HepG2 (cell line): ENCODE results near the gene SH3D19. TPM values are rescaled to one million over a fixed set of nuclear protein-coding genes. Genes with fewer than 3 reads are reported as not detected.

Experiments used
- AFF4 ChIP-seq: sonication (generic); formaldehyde crosslinking; IDR thresholded peaks from 2 replicates; pipeline ENCODE4 v1.4.0; 2020; ENCODE audit warnings: missing genetic modification reagents
- BCL6 ChIP-seq: IDR thresholded peaks from 2 replicates; pipeline ENCODE4 v1.6.1; 2016; ENCODE audit warnings: missing genetic modification reagents, missing compliant biosample characterization
- FOXK2 ChIP-seq: fragments of 450-650 bp; IDR thresholded peaks from 2 replicates; pipeline ENCODE4 v1.6.1; 2016
- GATAD2A ChIP-seq: IDR thresholded peaks from 2 replicates; pipeline ENCODE4 v1.6.1; 2016
- HDAC1 ChIP-seq: sonication (generic); formaldehyde crosslinking; IDR thresholded peaks from 2 replicates; pipeline ENCODE4 v1.5.1; 2020; ENCODE audit warnings: mild to moderate bottlenecking, missing genetic modification reagents
- MAFF ChIP-seq: IDR thresholded peaks from 2 replicates; pipeline ENCODE4 v1.6.1; 2011; ENCODE audit warnings: low read depth, low read length, improper control_type of control experiment
- MIXL1 ChIP-seq: IDR thresholded peaks from 2 replicates; pipeline ENCODE4 v1.6.1; 2016
- NPAS2 ChIP-seq: sonication (generic); formaldehyde crosslinking; IDR thresholded peaks from 2 replicates; pipeline ENCODE4 v1.8.0; 2022; ENCODE audit warnings: mild to moderate bottlenecking, missing genetic modification reagents, borderline replicate concordance
- PPARG ChIP-seq: conservative IDR thresholded peaks from 2 replicates; pipeline ENCODE4 v1.6.1; 2016; ENCODE audit warnings: missing biosample characterization, missing genetic modification reagents
- YEATS4 ChIP-seq: sonication (generic); formaldehyde crosslinking; IDR thresholded peaks from 2 replicates; pipeline ENCODE4 v1.4.0; 2020; ENCODE audit warnings: missing genetic modification reagents, borderline replicate concordance
- ZMYM3 ChIP-seq: sonication (generic); formaldehyde crosslinking; IDR thresholded peaks from 2 replicates; pipeline ENCODE4 v1.5.1; 2020; ENCODE audit warnings: mild to moderate bottlenecking, missing genetic modification reagents
- ZNF362 ChIP-seq: sonication (generic); formaldehyde crosslinking; IDR thresholded peaks from 2 replicates; pipeline ENCODE4 v1.4.0; 2020; ENCODE audit warnings: missing genetic modification reagents, mild to moderate bottlenecking, borderline replicate concordance
- ZNF609 ChIP-seq: sonication (generic); formaldehyde crosslinking; IDR thresholded peaks from 2 replicates; pipeline ENCODE4 v1.4.0; 2020; ENCODE audit warnings: mild to moderate bottlenecking, missing genetic modification reagents, borderline replicate concordance
- polyA plus RNA-seq, 8 experiments: library from polyadenylated mRNA; depleted of rRNA in 3 of 8; stranded (reverse) in 7 of 8; unstranded in 1 of 8; fragments of >200 nt; fragmentation: Illumina TruSeq in 4 of 8; extraction: Trizol in 4 of 8; gene quantifications; 2 replicates each; pipeline versions ENCODE4 v1.2.1 to v1.2.3, GENCODE V29; 2011 to 2016; ENCODE audit warnings: low read depth in 4 of 8, missing spikeins in 1 of 8, mixed read lengths in 1 of 8; ENCODE audit not compliant: insufficient read depth in 1 of 8
- total RNA-seq, 5 experiments: library from RNA; depleted of rRNA; stranded (reverse); fragments of >200 nt; fragmentation: Illumina TruSeq; extraction: Trizol; gene quantifications; 2 replicates each; pipeline ENCODE4 v1.2.3, GENCODE V29; 2016; ENCODE audit warnings: low read depth in 1 of 5
- TF ChIP-seq, protein P1 (sequence below): fragments of 450-650 bp; IDR thresholded peaks from 2 replicates; pipeline ENCODE4 v1.6.1; 2017; ENCODE audit warnings: mild to moderate bottlenecking
- TF ChIP-seq, protein P2 (sequence below), 2 experiments: fragments of 450-650 bp in 1 of 2; sonication (generic) in 1 of 2; formaldehyde crosslinking; IDR thresholded peaks; 2 replicates each; pipeline versions ENCODE4 v1.5.0 to v1.8.0; 2020 to 2022; ENCODE audit warnings: mild to moderate bottlenecking in 1 of 2, missing genetic modification reagents in 1 of 2

The SH3D19 gene
- total and polyA plus RNA-seq, 2 of the 13 experiments (the other 11 are each of a cell fraction or from before 2014, with no cell fraction given), result 31.2 to 38.0 TPM

DNA sequence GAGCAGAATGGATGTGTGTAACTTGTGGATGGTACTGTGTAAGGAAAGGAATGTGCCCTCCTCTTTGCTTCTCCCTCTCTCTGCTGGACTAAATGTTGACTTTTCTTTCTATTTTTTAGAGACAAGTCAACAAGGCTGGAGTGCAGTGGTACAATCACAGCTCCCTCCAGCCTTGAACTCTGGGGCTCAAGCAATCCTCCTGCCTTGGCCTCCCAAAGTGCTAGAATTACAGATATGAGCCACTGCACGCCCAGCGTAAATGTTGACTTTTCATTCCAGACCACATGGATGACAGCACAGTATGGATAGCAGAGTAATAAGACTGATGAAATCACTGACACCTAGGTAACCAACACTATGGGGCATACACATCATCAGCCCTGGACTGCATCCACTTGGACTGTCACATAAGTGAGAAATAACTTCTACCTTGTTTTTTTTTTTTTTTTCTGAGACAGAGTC is 231.1 kb downstream of the SH3D19 start (continued):
- TF ChIP-seq ZNF609 (CRISPR knock-in tag) (peak; percentile 83), FOXK2 (no peak), HDAC1 (CRISPR knock-in tag) (peak; percentile 92), GATAD2A (CRISPR knock-in tag) (peak; percentile 63), MIXL1 (CRISPR knock-in tag) (peak; percentile 66; the same call in 1 of the 2 replicates), ZMYM3 (CRISPR knock-in tag) (peak; percentile 100), AFF4 (CRISPR knock-in tag) (no peak), ZNF362 (CRISPR knock-in tag) (peak; percentile 82), PPARG (CRISPR knock-in tag) (peak; percentile 52; the same call in 1 of the 2 replicates), BCL6 (peak; percentile 86), YEATS4 (peak; percentile 28; the same call in 1 of the 2 replicates), MAFF (no peak), NPAS2 (no peak)
- TF ChIP-seq, protein P1, sequence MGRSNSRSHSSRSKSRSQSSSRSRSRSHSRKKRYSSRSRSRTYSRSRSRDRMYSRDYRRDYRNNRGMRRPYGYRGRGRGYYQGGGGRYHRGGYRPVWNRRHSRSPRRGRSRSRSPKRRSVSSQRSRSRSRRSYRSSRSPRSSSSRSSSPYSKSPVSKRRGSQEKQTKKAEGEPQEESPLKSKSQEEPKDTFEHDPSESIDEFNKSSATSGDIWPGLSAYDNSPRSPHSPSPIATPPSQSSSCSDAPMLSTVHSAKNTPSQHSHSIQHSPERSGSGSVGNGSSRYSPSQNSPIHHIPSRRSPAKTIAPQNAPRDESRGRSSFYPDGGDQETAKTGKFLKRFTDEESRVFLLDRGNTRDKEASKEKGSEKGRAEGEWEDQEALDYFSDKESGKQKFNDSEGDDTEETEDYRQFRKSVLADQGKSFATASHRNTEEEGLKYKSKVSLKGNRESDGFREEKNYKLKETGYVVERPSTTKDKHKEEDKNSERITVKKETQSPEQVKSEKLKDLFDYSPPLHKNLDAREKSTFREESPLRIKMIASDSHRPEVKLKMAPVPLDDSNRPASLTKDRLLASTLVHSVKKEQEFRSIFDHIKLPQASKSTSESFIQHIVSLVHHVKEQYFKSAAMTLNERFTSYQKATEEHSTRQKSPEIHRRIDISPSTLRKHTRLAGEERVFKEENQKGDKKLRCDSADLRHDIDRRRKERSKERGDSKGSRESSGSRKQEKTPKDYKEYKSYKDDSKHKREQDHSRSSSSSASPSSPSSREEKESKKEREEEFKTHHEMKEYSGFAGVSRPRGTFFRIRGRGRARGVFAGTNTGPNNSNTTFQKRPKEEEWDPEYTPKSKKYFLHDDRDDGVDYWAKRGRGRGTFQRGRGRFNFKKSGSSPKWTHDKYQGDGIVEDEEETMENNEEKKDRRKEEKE, result no peak
- TF ChIP-seq, protein P2, sequence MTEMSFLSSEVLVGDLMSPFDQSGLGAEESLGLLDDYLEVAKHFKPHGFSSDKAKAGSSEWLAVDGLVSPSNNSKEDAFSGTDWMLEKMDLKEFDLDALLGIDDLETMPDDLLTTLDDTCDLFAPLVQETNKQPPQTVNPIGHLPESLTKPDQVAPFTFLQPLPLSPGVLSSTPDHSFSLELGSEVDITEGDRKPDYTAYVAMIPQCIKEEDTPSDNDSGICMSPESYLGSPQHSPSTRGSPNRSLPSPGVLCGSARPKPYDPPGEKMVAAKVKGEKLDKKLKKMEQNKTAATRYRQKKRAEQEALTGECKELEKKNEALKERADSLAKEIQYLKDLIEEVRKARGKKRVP (CRISPR knock-in tag; IDR thresholded peaks at IDR 0.05), result peak in 1 of 2 experiments; percentile 72; a peak in 1 of 4 replicates
